NT2/D1 (cell line): ENCODE data around the gene TNFRSF6B.
"Not testable (repeated sequence)": the region's sequence is repeated elsewhere in the genome, so short reads cannot be mapped to it uniquely, and the experiment has no call there.

ENCODE experiments used
- DNase-seq: peaks from one replicate; pipeline ENCODE4 v3.0.0-alpha.2; 2011; ENCODE audit warnings: low read depth, low spot score
- H3K27me3 ChIP-seq: 2 replicates; pipeline ENCODE4 v1.6.0; 2011; ENCODE audit warnings: mild to moderate bottlenecking; ENCODE audit not compliant: insufficient read length, insufficient read depth
- H3K36me3 ChIP-seq: 2 replicates; pipeline ENCODE4 v1.6.1; 2011; ENCODE audit warnings: mild to moderate bottlenecking, low read length, mixed read lengths; ENCODE audit not compliant: insufficient read depth, insufficient read length
- H3K4me1 ChIP-seq: 2 replicates; pipeline ENCODE4 v1.5.1; 2011; ENCODE audit not compliant: insufficient read depth, insufficient read length
- H3K4me3 ChIP-seq: 2 replicates; pipeline ENCODE4 v1.5.1; 2011; ENCODE audit warnings: low read depth; ENCODE audit not compliant: insufficient read length
- H3K9ac ChIP-seq: 2 replicates; pipeline ENCODE4 v1.6.0; 2011; ENCODE audit warnings: low read depth; ENCODE audit not compliant: insufficient read length
- H3K9me3 ChIP-seq: 2 replicates; pipeline ENCODE4 v1.5.1; 2011; ENCODE audit warnings: mild to moderate bottlenecking, low read length; ENCODE audit not compliant: insufficient read depth
- SUZ12 ChIP-seq: IDR thresholded peaks from 2 replicates; pipeline ENCODE4 v1.6.1; 2011; ENCODE audit not compliant: insufficient read length, insufficient read depth; ENCODE audit errors: extremely low read depth
- YY1 ChIP-seq: IDR thresholded peaks from 2 replicates; pipeline ENCODE4 v1.6.1; 2011; ENCODE audit not compliant: insufficient read length, insufficient read depth
- ZNF274 ChIP-seq: IDR thresholded peaks from 2 replicates; pipeline ENCODE4 v1.6.1; 2011; ENCODE audit warnings: mild to moderate bottlenecking, low read depth, low read length

TNFRSF6B gene

GRCh38 chr20:63663332-63664066, 33.0 kb upstream of the TNFRSF6B start:
- no peaks in the 10 kb centered on the region for H3K9me3 ChIP-seq
- no peak overlapping the region for H3K4me3 ChIP-seq
- H3K4me1 ChIP-seq, result peaks cover 9% of the 10 kb centered on the region
- H3K27me3 ChIP-seq, result no peaks in the 10 kb centered on the region
- TF ChIP-seq ZNF274 (no peak), YY1 (no peak), SUZ12 (no peak)
- H3K36me3 ChIP-seq, result peaks cover 90% of the 10 kb centered on the region
- no peak overlapping the region for H3K9ac ChIP-seq
- DNase-seq, result no peak

GRCh38 chr20:63664143-63664851, 32.2 kb upstream of the TNFRSF6B start:
- H3K36me3 ChIP-seq, result peaks cover 95% of the 10 kb centered on the region
- no peak overlapping the region for H3K9ac ChIP-seq
- H3K9me3 ChIP-seq, result no peaks in the 10 kb centered on the region
- DNase-seq, result no peak
- no peak for TF ChIP-seq YY1
- TF ChIP-seq SUZ12, result no peak
- TF ChIP-seq ZNF274, result no peak
- no peaks in the 10 kb centered on the region for H3K27me3 ChIP-seq
- peaks cover 3% of the 10 kb centered on the region for H3K4me1 ChIP-seq
- H3K4me3 ChIP-seq, result no peak overlapping the region

GRCh38 chr20:63664861-63665594, 31.4 kb upstream of the TNFRSF6B start:
- Histone ChIP-seq H3K9ac (no peak overlapping the region), H3K4me1 (no peaks in the 10 kb centered on the region), H3K9me3 (no peaks in the 10 kb centered on the region), H3K4me3 (no peak overlapping the region), H3K36me3 (peaks cover 90% of the 10 kb centered on the region), H3K27me3 (no peaks in the 10 kb centered on the region)
- DNase-seq, result no peak
- TF ChIP-seq YY1, result no peak
- no peak for TF ChIP-seq ZNF274
- TF ChIP-seq SUZ12, result no peak

- no peak overlapping the region for H3K4me3 ChIP-seq
- H3K9ac ChIP-seq, result no peak overlapping the region
- DNase-seq, result no peak
- TF ChIP-seq SUZ12 (no peak), ZNF274 (no peak)
- H3K36me3 ChIP-seq, result peaks cover 88% of the 10 kb centered on the region
- no peaks in the 10 kb centered on the region for H3K9me3 ChIP-seq
- no peaks in the 10 kb centered on the region for H3K27me3 ChIP-seq
- H3K4me1 ChIP-seq, result no peaks in the 10 kb centered on the region
Observed at GRCh38 chr20:63665708-63666107, 30.7 kb upstream of the TNFRSF6B start.

GRCh38 chr20:63667858-63668257, 28.6 kb upstream of the TNFRSF6B start:
- Histone ChIP-seq H3K4me1 (peaks cover 2% of the 10 kb centered on the region), H3K9ac (no peak overlapping the region), H3K9me3 (no peaks in the 10 kb centered on the region), H3K36me3 (peaks cover 82% of the 10 kb centered on the region), H3K27me3 (no peaks in the 10 kb centered on the region), H3K4me3 (no peak overlapping the region)
- no peak for TF ChIP-seq SUZ12
- no peak for TF ChIP-seq ZNF274
- TF ChIP-seq YY1, result no peak
- DNase-seq, result no peak

GRCh38 chr20:63668351-63668750, 28.1 kb upstream of the TNFRSF6B start:
- Histone ChIP-seq H3K27me3 (no peaks in the 10 kb centered on the region), H3K9me3 (no peaks in the 10 kb centered on the region), H3K9ac (no peak overlapping the region), H3K4me3 (no peak overlapping the region), H3K4me1 (peaks cover 2% of the 10 kb centered on the region), H3K36me3 (peaks cover 78% of the 10 kb centered on the region)
- no peak for DNase-seq
- TF ChIP-seq YY1 (no peak), SUZ12 (no peak), ZNF274 (no peak)

GRCh38 chr20:63671695-63672094, 24.8 kb upstream of the TNFRSF6B start:
- peaks cover 77% of the 10 kb centered on the region for H3K36me3 ChIP-seq
- DNase-seq, H3K4me1 ChIP-seq, H3K9ac ChIP-seq, H3K9me3 ChIP-seq, H3K27me3 ChIP-seq, H3K4me3 ChIP-seq: not testable (repeated sequence)
